H9 (cell line): Measurements from ENCODE around the gene MAN1A1. TPM values are rescaled to one million over a fixed set of nuclear protein-coding genes. Genes with fewer than 3 reads are reported as not detected.

ENCODE experiments used
- DNase-seq: peaks from one replicate; pipeline ENCODE4 v3.0.0-alpha.2; 2017
- H2AFZ ChIP-seq: one replicate; pipeline ENCODE4 v1.6.1; 2013; ENCODE audit warnings: mild to moderate bottlenecking, low read length, control low read depth, moderate library complexity
- H2AK5ac ChIP-seq: 2 replicates; pipeline ENCODE4 v1.6.1; 2013; ENCODE audit warnings: low read length, control low read depth, mixed read lengths; ENCODE audit not compliant: insufficient read length
- H2BK120ac ChIP-seq: one replicate; pipeline ENCODE4 v1.6.1; 2013; ENCODE audit warnings: low read depth, mild to moderate bottlenecking, low read length, control low read depth, inconsistent platforms; ENCODE audit not compliant: poor library complexity, severe bottlenecking
- H2BK12ac ChIP-seq: 2 replicates; pipeline ENCODE4 v1.6.1; 2013; ENCODE audit warnings: low read length, control low read depth, mixed read lengths, low read depth; ENCODE audit not compliant: insufficient read length
- H2BK15ac ChIP-seq: 2 replicates; pipeline ENCODE4 v1.6.1; 2013; ENCODE audit warnings: low read depth, low read length, control low read depth
- H2BK20ac ChIP-seq: one replicate; pipeline ENCODE4 v1.6.1; 2013; ENCODE audit warnings: low read depth, mild to moderate bottlenecking, low read length, control low read depth, inconsistent platforms; ENCODE audit not compliant: poor library complexity, severe bottlenecking
- H2BK5ac ChIP-seq: 2 replicates; pipeline ENCODE4 v1.6.1; 2013; ENCODE audit warnings: low read length, control low read depth, mixed read lengths; ENCODE audit not compliant: insufficient read length
- H3K14ac ChIP-seq: 2 replicates; pipeline ENCODE4 v1.6.1; 2013; ENCODE audit warnings: low read length, control low read depth; ENCODE audit not compliant: insufficient read depth
- H3K18ac ChIP-seq: 2 replicates; pipeline ENCODE4 v1.6.1; 2013; ENCODE audit warnings: low read depth, mild to moderate bottlenecking, mixed read lengths, low read length, control low read depth; ENCODE audit not compliant: insufficient read length
- H3K23ac ChIP-seq: 2 replicates; pipeline ENCODE4 v1.6.1; 2013; ENCODE audit warnings: low read length, control low read depth, mixed read lengths, low read depth; ENCODE audit not compliant: insufficient read length
- H3K23me2 ChIP-seq: 2 replicates; pipeline ENCODE4 v1.6.1; 2013; ENCODE audit warnings: low read depth, mild to moderate bottlenecking, mixed read lengths, low read length, control low read depth; ENCODE audit not compliant: insufficient read length, poor library complexity, severe bottlenecking
- H3K27ac ChIP-seq: 2 replicates; pipeline ENCODE4 v1.5.1; 2013; ENCODE audit warnings: low read length, control low read depth, mixed read lengths, low read depth; ENCODE audit not compliant: insufficient read length
- H3K27me3 ChIP-seq: 2 replicates; pipeline ENCODE4 v1.6.1; 2013; ENCODE audit warnings: low read length, control low read depth, inconsistent platforms; ENCODE audit not compliant: insufficient read depth
- H3K4ac ChIP-seq: 2 replicates; pipeline ENCODE4 v1.6.1; 2013; ENCODE audit warnings: low read depth, mild to moderate bottlenecking, control low read depth, inconsistent platforms, low read length, moderate library complexity
- H3K4me1 ChIP-seq: 2 replicates; pipeline ENCODE4 v1.6.1; 2013; ENCODE audit warnings: low read length, control low read depth, inconsistent platforms; ENCODE audit not compliant: insufficient read depth
- H3K4me2 ChIP-seq: 2 replicates; pipeline ENCODE4 v1.6.1; 2013; ENCODE audit warnings: low read length, control low read depth, mixed read lengths; ENCODE audit not compliant: insufficient read length, insufficient read depth
- H3K56ac ChIP-seq: 2 replicates; pipeline ENCODE4 v1.6.1; 2013; ENCODE audit warnings: low read depth, mild to moderate bottlenecking, mixed read lengths, low read length, control low read depth; ENCODE audit not compliant: insufficient read length
- H3K79me1 ChIP-seq: 2 replicates; pipeline ENCODE4 v1.6.1; 2013; ENCODE audit warnings: low read depth, mild to moderate bottlenecking, moderate library complexity, low read length, control low read depth, inconsistent platforms; ENCODE audit not compliant: insufficient read depth, poor library complexity, severe bottlenecking
- H3K79me2 ChIP-seq: 2 replicates; pipeline ENCODE4 v1.6.1; 2013; ENCODE audit warnings: low read length, control low read depth, inconsistent platforms; ENCODE audit not compliant: insufficient read depth
- H3K9ac ChIP-seq: 2 replicates; pipeline ENCODE4 v1.6.1; 2013; ENCODE audit warnings: low read length, control low read depth, mixed read lengths; ENCODE audit not compliant: insufficient read length; ENCODE audit errors: extremely low read depth
- H3K9me3 ChIP-seq: one replicate; pipeline ENCODE4 v1.6.1; 2013; ENCODE audit warnings: low read depth, low read length, inconsistent platforms; ENCODE audit not compliant: control insufficient read depth
- H3T11ph ChIP-seq: one replicate; pipeline ENCODE4 v1.6.1; 2013; ENCODE audit warnings: mild to moderate bottlenecking, low read length, control low read depth, inconsistent platforms
- H4K20me1 ChIP-seq: one replicate; pipeline ENCODE4 v1.6.1; 2013; ENCODE audit not compliant: control insufficient read depth, insufficient read length, insufficient read depth
- H4K5ac ChIP-seq: 2 replicates; pipeline ENCODE4 v1.6.1; 2013; ENCODE audit warnings: low read depth, mild to moderate bottlenecking, mixed read lengths, low read length, control low read depth; ENCODE audit not compliant: insufficient read length
- H4K8ac ChIP-seq: replicated peaks from 2 replicates; pipeline ENCODE4 v1.6.1; 2013; ENCODE audit warnings: low read length, control low read depth, mixed read lengths, low read depth; ENCODE audit not compliant: insufficient read length
- H4K91ac ChIP-seq: 2 replicates; pipeline ENCODE4 v1.6.1; 2013; ENCODE audit warnings: low read depth, mild to moderate bottlenecking, moderate library complexity, mixed read lengths, low read length, control low read depth; ENCODE audit not compliant: insufficient read length
- H3K27ac Mint-ChIP-seq, 3 experiments: 2 replicates in 2 of 3; 3 replicates in 1 of 3; pipeline ENCODE4 v1.8.0; 2020 to 2021; ENCODE audit warnings: mixed read lengths in 3 of 3, mild to moderate bottlenecking in 1 of 3, moderate library complexity in 1 of 3
- H3K27me3 Mint-ChIP-seq: 2 replicates; pipeline ENCODE4 v1.8.0; 2021; ENCODE audit warnings: low read depth, mild to moderate bottlenecking, moderate library complexity, mixed read lengths
- H3K36me3 Mint-ChIP-seq, 3 experiments: 2 replicates in 2 of 3; 3 replicates in 1 of 3; pipeline ENCODE4 v1.8.0; 2020 to 2021; ENCODE audit warnings: low read depth in 3 of 3, mixed read lengths in 3 of 3; ENCODE audit not compliant: insufficient read depth in 1 of 3
- H3K4me1 Mint-ChIP-seq, 2 experiments: 2 replicates each; pipeline ENCODE4 v1.8.0; 2020; ENCODE audit warnings: mixed read lengths in 2 of 2
- H3K4me3 Mint-ChIP-seq, 2 experiments: 2 replicates in 1 of 2; 3 replicates in 1 of 2; pipeline ENCODE4 v1.8.0; 2020 to 2021; ENCODE audit warnings: mild to moderate bottlenecking in 2 of 2, mixed read lengths in 2 of 2, moderate library complexity in 1 of 2
- H3K9me3 Mint-ChIP-seq, 2 experiments: 2 replicates in 1 of 2; 3 replicates in 1 of 2; pipeline ENCODE4 v1.8.0; 2020; ENCODE audit warnings: mild to moderate bottlenecking in 2 of 2, mixed read lengths in 2 of 2, moderate library complexity in 1 of 2
- CTCF ChIP-seq: fragments of 200-600 bp; sonication (generic); conservative IDR thresholded peaks from 3 replicates; pipeline ENCODE4 v1.8.0; 2021; ENCODE audit warnings: antibody characterized with exemption, mild to moderate bottlenecking
- WGBS: extraction: QIAGEN DNeasy Blood & Tissue Kit; methylation state at CpG from one replicate; pipeline ENCODE4 v1.1.7; 2013; ENCODE audit warnings: missing lambda C conversion rate, low lambda C conversion rate, mixed read lengths; ENCODE audit not compliant: insufficient read length; ENCODE audit errors: extremely low coverage; 5-methylcytosine and 5-hydroxymethylcytosine counted together
- total RNA-seq: library from RNA; stranded (reverse); gene quantifications from 2 replicates; pipeline ENCODE4 v1.2.1, GENCODE V29; 2021

MAN1A1 gene
- total RNA-seq, 1 experiment from 2014 or later = 1.6 TPM

DNA sequence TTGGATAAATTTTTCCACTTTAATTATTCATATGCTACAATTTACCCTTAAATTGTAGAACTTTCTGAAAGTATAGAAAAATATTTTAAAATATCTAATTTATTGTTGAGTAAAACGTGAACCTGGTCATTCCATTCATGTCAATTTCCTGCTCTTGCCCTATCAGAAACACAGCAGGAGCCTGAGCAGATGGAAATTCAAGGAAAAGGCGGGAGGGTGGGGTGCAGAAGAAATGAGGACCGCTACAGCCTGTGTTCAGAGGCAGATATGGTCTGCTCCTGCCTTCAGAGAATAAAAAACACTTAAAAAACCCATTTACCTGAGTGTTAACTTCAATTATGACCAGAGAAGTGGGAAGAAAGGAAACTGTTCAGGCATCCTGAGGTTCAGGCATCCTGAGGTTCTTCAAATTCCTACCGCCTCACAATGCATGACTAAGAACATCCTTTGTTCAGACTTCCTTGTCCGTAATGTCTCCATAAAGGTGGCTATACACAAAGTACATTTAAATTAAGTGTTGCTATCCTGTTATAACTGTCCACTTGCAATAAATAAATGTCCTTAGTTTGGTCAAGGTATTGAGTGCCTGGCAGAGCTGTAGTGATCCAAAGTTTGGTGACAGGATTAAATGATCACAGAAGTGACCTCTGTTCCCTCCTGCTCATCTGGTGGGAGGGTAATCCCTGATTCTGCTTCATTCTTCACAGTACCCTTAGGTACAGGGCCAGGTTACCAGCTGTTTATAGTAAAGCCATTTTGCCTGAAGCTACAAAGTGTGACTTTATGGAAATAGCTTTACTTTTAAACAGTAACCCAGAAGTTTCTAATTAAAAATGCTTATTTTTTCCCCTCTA, 109.1 kb downstream of the MAN1A1 start:
- Mint-ChIP-seq H3K4me1 (peaks cover 12 to 17% of the 10 kb centered on the region in 2 experiments; a peak in 3 of 4 replicates), H3K27me3 (no peaks in the 10 kb centered on the region), H3K4me3 (no peak overlapping the region), H3K36me3 (peaks cover 0 to 4% (median 4%) of the 10 kb centered on the region in 3 experiments; a peak in 3 of 7 replicates), H3K27ac (peak overlapping the region in 2 of 3 experiments; percentile 59 to 78; a peak in 3 of 7 replicates), H3K9me3 (peaks cover 3 to 4% of the 10 kb centered on the region in 2 experiments; a peak in 4 of 5 replicates)
- peaks cover 5% of the 10 kb centered on the region for H3K9me3 ChIP-seq
- no peak overlapping the region for H4K5ac ChIP-seq
- peak; percentile 38 for DNase-seq
- peak overlapping the region; percentile 34 for H3K18ac ChIP-seq
- H4K91ac ChIP-seq = no peak overlapping the region
- no peak overlapping the region for H3K4ac ChIP-seq
- no peaks in the 10 kb centered on the region for H4K20me1 ChIP-seq
- no peak overlapping the region for H3K23ac ChIP-seq
- no peak overlapping the region for H3K56ac ChIP-seq
- no peak overlapping the region for H2BK15ac ChIP-seq
- no peak overlapping the region for H2BK20ac ChIP-seq
- H2AK5ac ChIP-seq = no peak overlapping the region
- H3K23me2 ChIP-seq = no peaks in the 10 kb centered on the region
- WGBS = no CpG with 5 or more reads among the region's 5 CpGs
- peak overlapping the region; percentile 13 for H3K27ac ChIP-seq
- no peaks in the 10 kb centered on the region for H3K79me2 ChIP-seq
- H3K14ac ChIP-seq = no peak overlapping the region
- no peak overlapping the region for H2BK5ac ChIP-seq
- no peaks in the 10 kb centered on the region for H3K27me3 ChIP-seq
- no peak for TF ChIP-seq CTCF
- H3K4me2 ChIP-seq = no peak overlapping the region
- no peak overlapping the region for H2BK120ac ChIP-seq
- no peak overlapping the region for H2BK12ac ChIP-seq
- no peaks in the 10 kb centered on the region for H3K79me1 ChIP-seq
- H3T11ph ChIP-seq = no peak overlapping the region
- peaks cover 2% of the 10 kb centered on the region; the same call in 1 of the 2 replicates for H3K4me1 ChIP-seq
- no peak overlapping the region for H3K9ac ChIP-seq
- no peak overlapping the region for H4K8ac ChIP-seq
- no peak overlapping the region for H2AFZ ChIP-seq
